Ishikawa (cell line): Measurements from ENCODE around the gene DNER.

Experiments
- CEBPB ChIP-seq: IDR thresholded peaks from 2 replicates; pipeline ENCODE4 v1.6.1; 2012
- CREB1 ChIP-seq: IDR thresholded peaks from 2 replicates; pipeline ENCODE4 v1.6.1; 2012; ENCODE audit warnings: low read depth
- EP300 ChIP-seq: IDR thresholded peaks from 2 replicates; pipeline ENCODE4 v1.6.1; 2012; ENCODE audit warnings: borderline replicate concordance
- RAD21 ChIP-seq: IDR thresholded peaks from 2 replicates; pipeline ENCODE4 v1.6.1; 2012; ENCODE audit warnings: low read depth
- TAF1 ChIP-seq: IDR thresholded peaks from 2 replicates; pipeline ENCODE4 v1.6.1; 2012; ENCODE audit warnings: low read depth, mild to moderate bottlenecking
- TEAD4 ChIP-seq: IDR thresholded peaks from 2 replicates; pipeline ENCODE4 v1.6.1; 2012
- YY1 ChIP-seq: IDR thresholded peaks from 2 replicates; pipeline ENCODE4 v1.6.1; 2012; ENCODE audit warnings: low read depth
- ZBTB7A ChIP-seq: IDR thresholded peaks from 2 replicates; pipeline ENCODE4 v1.6.1; 2012; ENCODE audit warnings: low read depth
- TF ChIP-seq, protein P1 (sequence below): IDR thresholded peaks from 2 replicates; pipeline ENCODE4 v1.6.1; 2012
- TF ChIP-seq, protein P2 (sequence below): IDR thresholded peaks from 2 replicates; pipeline ENCODE4 v1.6.1; 2012
- TF ChIP-seq, protein P3 (sequence below): IDR thresholded peaks from 2 replicates; pipeline ENCODE4 v1.6.1; 2012; ENCODE audit warnings: low read depth, mild to moderate bottlenecking

DNA sequence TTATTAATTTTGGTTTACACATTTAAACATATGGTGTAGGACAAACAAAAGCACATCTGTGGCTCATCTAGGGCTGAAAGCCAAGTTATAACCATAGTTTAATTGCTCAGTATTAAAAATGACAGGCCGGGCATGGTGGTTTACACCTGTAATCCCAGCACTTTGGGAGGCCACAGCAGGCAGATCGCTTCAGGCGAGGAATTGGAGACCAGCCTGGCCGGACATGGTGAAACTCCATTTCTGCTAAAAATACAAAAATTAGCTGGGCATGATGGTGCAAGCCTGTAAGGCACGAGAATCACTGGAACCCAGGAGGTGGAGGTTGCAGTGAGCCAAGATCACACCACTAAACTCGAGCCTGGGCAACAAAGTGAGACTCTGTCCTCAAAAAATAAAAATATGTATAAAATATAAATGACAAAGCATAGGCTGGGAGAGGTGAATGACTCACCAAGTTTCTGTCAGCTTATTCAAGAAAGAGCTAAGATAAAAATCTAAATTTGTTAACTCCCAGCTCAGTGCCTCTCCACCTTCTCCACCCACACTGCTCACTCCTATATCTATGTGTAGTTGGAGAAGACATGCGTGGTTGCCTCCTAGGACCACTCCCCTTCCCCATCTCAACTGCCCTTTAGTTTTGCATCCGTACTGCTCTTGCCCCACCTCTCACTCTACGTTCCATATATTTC lies 364.1 kb downstream of the DNER start:
- TF ChIP-seq CEBPB (no peak), TEAD4 (no peak), TAF1 (no peak), EP300 (no peak), ZBTB7A (no peak), YY1 (no peak), CREB1 (no peak), RAD21 (no peak)
- TF ChIP-seq, protein P1, sequence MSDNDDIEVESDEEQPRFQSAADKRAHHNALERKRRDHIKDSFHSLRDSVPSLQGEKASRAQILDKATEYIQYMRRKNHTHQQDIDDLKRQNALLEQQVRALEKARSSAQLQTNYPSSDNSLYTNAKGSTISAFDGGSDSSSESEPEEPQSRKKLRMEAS = no peak
- TF ChIP-seq, protein P2, sequence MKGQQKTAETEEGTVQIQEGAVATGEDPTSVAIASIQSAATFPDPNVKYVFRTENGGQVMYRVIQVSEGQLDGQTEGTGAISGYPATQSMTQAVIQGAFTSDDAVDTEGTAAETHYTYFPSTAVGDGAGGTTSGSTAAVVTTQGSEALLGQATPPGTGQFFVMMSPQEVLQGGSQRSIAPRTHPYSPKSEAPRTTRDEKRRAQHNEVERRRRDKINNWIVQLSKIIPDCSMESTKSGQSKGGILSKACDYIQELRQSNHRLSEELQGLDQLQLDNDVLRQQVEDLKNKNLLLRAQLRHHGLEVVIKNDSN = no peak
- TF ChIP-seq, protein P3, sequence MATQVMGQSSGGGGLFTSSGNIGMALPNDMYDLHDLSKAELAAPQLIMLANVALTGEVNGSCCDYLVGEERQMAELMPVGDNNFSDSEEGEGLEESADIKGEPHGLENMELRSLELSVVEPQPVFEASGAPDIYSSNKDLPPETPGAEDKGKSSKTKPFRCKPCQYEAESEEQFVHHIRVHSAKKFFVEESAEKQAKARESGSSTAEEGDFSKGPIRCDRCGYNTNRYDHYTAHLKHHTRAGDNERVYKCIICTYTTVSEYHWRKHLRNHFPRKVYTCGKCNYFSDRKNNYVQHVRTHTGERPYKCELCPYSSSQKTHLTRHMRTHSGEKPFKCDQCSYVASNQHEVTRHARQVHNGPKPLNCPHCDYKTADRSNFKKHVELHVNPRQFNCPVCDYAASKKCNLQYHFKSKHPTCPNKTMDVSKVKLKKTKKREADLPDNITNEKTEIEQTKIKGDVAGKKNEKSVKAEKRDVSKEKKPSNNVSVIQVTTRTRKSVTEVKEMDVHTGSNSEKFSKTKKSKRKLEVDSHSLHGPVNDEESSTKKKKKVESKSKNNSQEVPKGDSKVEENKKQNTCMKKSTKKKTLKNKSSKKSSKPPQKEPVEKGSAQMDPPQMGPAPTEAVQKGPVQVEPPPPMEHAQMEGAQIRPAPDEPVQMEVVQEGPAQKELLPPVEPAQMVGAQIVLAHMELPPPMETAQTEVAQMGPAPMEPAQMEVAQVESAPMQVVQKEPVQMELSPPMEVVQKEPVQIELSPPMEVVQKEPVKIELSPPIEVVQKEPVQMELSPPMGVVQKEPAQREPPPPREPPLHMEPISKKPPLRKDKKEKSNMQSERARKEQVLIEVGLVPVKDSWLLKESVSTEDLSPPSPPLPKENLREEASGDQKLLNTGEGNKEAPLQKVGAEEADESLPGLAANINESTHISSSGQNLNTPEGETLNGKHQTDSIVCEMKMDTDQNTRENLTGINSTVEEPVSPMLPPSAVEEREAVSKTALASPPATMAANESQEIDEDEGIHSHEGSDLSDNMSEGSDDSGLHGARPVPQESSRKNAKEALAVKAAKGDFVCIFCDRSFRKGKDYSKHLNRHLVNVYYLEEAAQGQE = no peak
